NCI-H1105 treated with DMSO at 0.1 percent for 48 hours (cell line): ENCODE data around the gene GALM.
"Not testable (repeated sequence)": the region's sequence is repeated elsewhere in the genome, so short reads cannot be mapped to it uniquely, and the experiment has no call there.

Source experiments
- DNase-seq: peaks from one replicate; lab custom pipeline; 2025; lab: John Stamatoyannopoulos, UW

GALM gene

GRCh38 chr2:38711558-38711957, 45.6 kb downstream of the GALM start:
- no peak for DNase-seq

- no peak for DNase-seq
Measured at GRCh38 chr2:38712413-38712812, 46.5 kb downstream of the GALM start.

GRCh38 chr2:38712871-38713270, 47.0 kb downstream of the GALM start:
- DNase-seq: no peak

- no peak for DNase-seq
Measured at GRCh38 chr2:38713338-38713737, 47.4 kb downstream of the GALM start.

GRCh38 chr2:38714941-38715340, 49.0 kb downstream of the GALM start:
- not testable (repeated sequence) for DNase-seq

- no peak for DNase-seq
Measured at GRCh38 chr2:38716185-38716584, 50.3 kb downstream of the GALM start.

- no peak for DNase-seq
Measured at GRCh38 chr2:38718601-38719000, 52.7 kb downstream of the GALM start.

GRCh38 chr2:38719706-38720105, 53.8 kb downstream of the GALM start:
- DNase-seq: no peak

- DNase-seq: no peak
Measured at GRCh38 chr2:38720613-38721241, 54.8 kb downstream of the GALM start.

- no peak for DNase-seq
Measured at GRCh38 chr2:38722271-38723061, 56.6 kb downstream of the GALM start.

- DNase-seq: no peak
Measured at GRCh38 chr2:38723173-38723572, 57.3 kb downstream of the GALM start.

- no peak for DNase-seq
Measured at GRCh38 chr2:38727661-38728060, 61.7 kb downstream of the GALM start.

GRCh38 chr2:38728694-38729093, 62.8 kb downstream of the GALM start:
- DNase-seq: no peak

- DNase-seq: no peak
Measured at GRCh38 chr2:38731090-38731489, 65.2 kb downstream of the GALM start.

- DNase-seq: no peak
Measured at GRCh38 chr2:38731684-38732221, 65.8 kb downstream of the GALM start.

- no peak for DNase-seq
Measured at GRCh38 chr2:38733300-38733971, 67.5 kb downstream of the GALM start.

- no peak for DNase-seq
Measured at GRCh38 chr2:38734299-38735058, 68.6 kb downstream of the GALM start.

GRCh38 chr2:38735999-38736320, 70.0 kb downstream of the GALM start:
- no peak for DNase-seq

- not testable (repeated sequence) for DNase-seq
Measured at GRCh38 chr2:38737000-38737698, 71.2 kb downstream of the GALM start.

- no peak for DNase-seq
Measured at GRCh38 chr2:38737925-38738324, 72.0 kb downstream of the GALM start.

- DNase-seq: no peak
Measured at GRCh38 chr2:38739524-38739923, 73.6 kb downstream of the GALM start.
